A204.1 (cell line): ENCODE results near the gene COX7A1.
A peak's percentile ranks its signal among the peaks of the same experiment; 100 is the strongest.
"Not testable (repeated sequence)": the region's sequence is repeated elsewhere in the genome, so short reads cannot be mapped to it uniquely, and the experiment has no call there.

Experiments
- FAIRE-seq: peaks from 2 replicates; lab custom pipeline; 2012; peaks lifted over from hg19 to GRCh38; lab: Jason Lieb, UNC

The COX7A1 gene

DNA sequence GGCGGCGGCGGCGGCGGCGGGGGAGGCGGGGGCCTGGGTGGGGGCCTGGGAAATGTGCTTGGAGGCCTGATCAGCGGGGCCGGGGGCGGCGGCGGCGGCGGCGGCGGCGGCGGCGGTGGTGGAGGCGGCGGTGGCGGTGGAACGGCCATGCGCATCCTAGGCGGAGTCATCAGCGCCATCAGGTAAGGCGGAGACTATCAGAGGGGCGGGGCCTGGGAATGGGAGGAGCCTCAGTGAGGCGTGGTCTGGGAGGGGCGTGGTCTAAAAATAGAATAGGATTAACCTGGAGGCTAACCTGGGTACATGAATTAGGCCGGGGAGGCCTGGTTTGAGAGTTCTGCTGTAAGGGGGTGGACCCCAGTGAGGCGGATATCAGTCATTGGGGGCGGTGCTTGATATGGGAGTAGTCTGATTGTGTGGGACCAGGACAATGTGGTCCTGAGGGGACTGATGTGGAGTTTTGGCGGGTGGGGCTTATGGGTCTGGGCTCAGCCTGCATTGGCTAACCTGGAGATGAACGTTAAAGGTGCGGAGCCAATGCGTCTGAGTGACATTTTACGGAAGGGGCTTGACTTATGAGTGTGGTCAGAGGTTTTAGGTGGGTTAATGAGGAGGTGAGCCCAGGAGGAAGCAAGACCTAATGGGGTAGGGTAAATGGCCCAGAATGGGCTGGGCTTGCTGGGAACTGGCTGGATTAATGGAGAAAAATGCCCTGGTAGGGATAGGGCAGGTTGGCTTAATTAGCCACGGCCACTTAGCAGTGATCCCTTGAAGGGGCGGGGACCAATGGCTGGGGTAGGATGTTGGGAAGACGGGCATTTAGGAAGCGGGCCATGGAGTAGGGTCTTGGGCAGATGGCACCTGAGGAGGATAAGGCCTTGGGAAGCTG is 11.0 kb downstream of the COX7A1 start:
- FAIRE-seq = no peak

DNA sequence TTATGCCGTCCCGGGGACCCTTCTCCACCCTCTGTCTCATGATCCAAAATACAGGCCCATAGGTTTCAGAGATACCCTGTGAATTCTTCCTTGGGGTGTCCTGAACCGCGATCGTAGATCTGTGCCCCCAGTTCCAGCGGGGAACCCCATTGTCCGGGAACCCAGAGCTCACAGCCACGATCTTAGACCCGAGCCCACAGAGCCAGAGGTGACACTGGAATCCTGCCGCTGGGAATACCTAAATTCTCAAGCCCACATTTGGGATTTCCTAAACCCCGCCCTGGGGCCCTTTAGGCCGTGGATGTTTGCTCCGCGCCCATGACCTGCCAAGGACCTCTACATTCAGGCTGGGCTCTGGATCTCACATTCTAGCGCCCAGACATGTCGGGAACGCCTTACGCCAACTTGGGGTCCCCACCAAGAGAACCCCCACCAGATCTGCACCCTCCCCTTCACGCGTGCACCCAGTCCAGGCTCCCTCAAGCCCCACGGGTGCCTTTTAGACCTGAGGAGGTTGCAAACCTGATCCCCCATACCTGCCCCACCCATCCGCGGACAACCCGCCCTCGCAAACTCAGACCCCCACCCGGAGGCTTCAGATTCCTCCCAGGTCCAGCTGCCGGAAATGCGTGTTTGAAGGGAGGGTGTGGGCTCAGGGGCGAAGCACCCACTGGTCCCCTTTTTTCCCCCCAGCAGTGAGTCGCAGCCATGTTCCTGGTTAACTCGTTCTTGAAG is 11.8 kb downstream of the COX7A1 start:
- no peak for FAIRE-seq

DNA sequence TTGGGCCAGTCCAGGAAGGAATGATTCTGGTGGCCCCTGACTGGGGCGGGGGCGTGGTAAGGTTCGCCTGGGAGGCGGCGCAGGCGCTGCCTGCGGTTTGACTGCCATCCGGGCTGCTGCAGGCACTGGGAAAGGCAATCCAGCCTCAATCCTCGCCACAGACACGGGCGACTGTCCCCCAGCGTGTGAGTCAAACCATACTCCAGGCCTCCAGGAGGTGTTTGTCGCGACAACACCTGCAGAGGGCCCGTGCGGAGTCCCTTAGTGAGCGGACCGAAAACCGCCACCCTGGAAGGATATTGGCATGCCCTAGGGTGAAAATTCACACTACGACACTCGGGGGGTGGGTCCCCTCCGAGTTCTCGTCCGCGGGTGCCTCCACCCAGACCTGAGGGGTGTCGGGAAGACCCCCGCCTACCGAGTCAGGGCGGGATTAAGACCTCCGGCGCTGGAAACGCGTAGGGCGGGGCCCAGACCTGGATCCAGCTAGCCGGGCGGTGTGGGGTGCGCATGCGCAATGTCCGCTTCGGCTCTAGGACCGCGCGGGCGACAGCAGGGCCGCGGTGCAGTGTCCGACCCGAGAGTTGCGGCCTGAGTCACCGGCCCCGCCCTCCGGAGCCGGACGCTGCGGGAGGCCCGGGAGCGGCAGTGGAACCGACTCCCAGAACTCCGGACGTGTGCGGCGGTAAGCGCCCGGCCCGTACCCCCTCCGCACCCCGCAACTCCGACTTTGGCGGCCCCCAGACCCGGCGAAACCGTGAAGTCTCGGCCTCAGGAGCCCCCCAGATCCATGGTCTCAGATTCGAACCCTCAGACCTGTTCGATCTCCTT is 12.6 kb downstream of the COX7A1 start, which contains the start of gene CAPNS1:
Gene CAPNS1 (plus strand): TSS at position 594 of the 831 bp plus-strand sequence. CDS start 946 bp downstream, outside the sequence.
- FAIRE-seq = peak; percentile 64

DNA sequence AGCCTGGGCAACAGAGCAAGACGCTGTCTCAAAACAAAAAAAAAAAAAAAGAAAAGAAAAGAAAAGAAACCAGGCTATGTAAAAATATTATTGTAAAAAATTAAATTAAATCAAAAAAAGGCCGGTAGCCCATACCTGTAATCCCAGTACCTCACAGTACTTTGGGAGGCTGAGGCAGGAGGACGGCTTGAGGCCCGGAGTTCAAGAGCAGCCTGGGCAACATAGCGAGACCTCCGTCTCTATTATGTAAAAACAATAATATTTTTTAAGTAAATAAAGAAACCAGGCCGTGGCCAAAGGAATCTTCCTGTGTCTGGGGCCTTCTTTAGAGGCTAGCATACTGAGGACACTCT is 13.2 kb downstream of the COX7A1 start:
- FAIRE-seq = no peak

DNA sequence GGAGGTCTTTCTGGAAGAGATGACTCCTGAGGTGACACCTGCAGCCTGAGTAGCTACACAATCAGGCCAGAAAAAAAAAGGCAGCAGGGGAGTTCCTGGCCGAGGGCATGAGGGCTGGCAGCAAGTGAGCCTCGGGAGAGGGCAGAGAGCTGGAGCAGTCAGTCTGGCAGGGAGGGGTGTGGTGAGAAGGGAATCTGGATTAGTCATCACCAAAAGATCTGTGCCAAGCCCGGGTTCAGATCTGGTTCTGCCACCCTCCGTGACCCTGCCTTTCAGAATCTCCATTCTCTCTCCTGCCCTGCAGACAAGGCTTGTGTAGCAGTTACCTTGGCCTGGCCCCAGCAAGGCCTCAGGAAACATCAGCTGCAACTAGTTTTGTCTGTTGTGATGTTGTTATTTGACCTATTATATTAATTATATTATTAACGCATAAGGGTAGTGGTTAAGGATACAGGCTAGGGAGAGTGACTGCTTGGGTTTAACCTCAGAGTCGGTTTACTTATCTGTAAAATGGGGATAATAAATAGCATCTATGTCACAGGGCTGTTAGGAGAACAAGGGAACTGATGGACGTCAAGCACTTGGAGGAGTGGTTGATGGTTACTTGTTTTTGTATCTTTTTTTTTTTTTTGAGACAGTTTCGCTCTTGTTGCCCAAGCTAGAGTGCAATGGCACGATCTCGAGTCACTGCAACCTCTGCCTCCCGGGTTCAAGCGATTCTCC is 15.1 kb downstream of the COX7A1 start:
- no peak for FAIRE-seq

DNA sequence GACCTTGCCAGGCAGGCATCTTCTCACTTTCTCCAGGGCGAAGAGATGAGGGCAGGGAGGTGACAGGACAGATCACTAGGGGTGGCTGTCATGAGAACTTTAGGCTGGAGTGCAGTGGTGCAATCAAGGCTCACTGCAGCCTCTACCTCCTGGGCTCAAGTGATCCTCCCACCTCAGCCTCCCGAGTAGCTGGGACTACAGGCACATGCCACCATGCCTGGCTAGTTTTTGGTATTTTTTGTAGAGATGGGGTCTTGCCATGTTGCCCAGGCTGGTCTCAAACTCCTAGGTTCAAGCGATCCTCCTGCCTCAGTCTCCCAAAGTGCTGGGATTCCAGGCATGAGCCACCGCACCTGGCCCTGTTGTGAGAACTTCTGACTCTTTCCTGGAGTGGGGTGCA is 17.4 kb downstream of the COX7A1 start:
- not testable (repeated sequence) for FAIRE-seq

DNA sequence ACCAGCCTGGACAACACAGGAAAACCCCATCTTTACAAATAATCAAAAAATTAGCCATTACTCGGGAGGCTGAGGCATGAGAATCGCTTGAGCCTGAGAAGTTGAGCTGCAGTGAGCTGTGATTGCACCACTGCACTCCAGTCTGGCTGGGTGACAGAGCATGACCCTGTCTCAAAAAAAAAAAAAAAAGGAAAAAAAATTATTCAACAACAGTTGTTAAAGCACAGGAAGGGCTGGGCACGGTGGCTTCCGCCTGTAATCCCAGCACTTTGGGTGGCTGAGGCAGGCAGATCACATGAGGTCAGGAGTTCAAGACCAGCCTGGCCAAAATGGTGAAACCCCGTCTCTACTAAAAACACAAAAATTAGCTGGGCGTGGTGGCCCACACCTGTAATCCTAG is 21.0 kb downstream of the COX7A1 start:
- not testable (repeated sequence) for FAIRE-seq

DNA sequence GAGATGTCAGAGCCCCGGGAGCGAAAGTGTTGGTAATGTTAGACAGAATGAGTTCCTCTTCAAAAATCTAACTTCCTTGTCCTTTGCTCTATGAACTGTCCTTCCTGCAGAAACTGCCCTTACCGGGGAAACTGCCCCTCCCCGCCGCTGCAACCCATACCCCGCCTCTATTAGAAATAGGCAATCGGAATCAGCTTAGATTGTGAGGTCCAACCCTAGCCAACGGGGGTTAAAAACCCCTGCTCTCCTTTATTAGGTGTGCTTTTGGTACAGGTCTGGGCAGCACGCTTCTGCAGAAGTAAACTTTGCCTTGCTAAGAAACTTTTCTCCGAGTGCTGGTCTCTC is 23.9 kb downstream of the COX7A1 start:
- FAIRE-seq = no peak

DNA sequence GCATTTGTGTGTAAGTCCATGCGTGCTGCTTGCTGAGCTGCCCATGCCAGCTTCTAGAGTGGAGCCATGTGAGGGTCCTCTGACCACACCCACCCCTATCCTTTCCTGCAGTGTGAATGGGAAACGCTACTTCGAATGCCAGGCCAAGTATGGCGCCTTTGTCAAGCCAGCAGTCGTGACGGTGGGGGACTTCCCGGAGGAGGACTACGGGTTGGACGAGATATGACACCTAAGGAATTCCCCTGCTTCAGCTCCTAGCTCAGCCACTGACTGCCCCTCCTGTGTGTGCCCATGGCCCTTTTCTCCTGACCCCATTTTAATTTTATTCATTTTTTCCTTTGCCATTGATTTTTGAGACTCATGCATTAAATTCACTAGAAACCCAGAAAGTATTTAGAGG is 26.7 kb downstream of the COX7A1 start:
- no peak for FAIRE-seq

DNA sequence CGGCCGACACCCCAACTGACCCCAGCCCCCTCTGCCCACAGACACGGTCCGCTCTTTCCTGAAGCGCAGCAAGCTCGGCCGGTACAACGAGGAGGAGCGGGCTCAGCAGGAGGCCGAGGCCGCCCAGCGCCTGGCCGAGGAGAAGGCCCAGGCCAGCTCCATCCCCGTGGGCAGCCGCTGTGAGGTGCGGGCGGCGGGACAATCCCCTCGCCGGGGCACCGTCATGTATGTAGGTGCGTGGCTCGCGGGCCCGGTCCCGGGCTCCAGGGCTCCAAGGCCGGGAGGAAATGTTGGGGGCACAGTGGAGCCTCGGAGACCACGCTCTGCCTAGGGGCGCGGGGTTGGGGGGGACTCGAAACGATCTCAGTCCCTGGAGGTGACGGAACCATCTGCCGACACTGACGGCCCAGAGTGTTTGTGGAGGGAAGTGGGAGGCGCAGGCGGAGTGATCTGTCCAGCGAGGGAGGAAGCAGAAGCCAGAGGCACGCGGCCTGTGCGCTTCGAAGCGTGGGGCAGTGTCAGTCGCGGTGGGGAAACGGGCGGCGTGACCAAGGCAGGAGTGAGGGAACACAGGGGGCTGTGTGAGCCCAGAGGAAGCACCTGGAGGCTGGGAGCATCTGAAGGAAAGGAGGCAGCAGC is 30.6 kb downstream of the COX7A1 start:
- no peak for FAIRE-seq

DNA sequence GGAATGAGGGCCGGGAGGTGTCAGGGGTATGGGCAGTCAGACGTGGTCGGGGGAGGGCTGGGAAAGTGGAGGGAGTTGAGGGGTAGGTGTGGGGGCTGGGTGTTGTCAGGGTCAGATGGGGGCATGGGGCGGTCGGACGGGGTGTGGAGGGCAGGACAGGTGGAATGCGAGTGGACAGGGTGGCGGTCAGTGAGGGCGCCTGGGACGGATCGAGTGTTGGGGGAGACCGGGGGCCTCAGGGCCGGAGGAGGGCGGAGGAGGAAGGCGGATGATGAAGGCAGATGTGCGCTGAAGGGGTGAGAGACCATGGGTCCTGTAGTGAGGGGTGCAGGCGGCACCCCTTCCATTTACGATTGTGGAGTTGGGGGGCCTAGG is 31.3 kb downstream of the COX7A1 start:
- FAIRE-seq = no peak

DNA sequence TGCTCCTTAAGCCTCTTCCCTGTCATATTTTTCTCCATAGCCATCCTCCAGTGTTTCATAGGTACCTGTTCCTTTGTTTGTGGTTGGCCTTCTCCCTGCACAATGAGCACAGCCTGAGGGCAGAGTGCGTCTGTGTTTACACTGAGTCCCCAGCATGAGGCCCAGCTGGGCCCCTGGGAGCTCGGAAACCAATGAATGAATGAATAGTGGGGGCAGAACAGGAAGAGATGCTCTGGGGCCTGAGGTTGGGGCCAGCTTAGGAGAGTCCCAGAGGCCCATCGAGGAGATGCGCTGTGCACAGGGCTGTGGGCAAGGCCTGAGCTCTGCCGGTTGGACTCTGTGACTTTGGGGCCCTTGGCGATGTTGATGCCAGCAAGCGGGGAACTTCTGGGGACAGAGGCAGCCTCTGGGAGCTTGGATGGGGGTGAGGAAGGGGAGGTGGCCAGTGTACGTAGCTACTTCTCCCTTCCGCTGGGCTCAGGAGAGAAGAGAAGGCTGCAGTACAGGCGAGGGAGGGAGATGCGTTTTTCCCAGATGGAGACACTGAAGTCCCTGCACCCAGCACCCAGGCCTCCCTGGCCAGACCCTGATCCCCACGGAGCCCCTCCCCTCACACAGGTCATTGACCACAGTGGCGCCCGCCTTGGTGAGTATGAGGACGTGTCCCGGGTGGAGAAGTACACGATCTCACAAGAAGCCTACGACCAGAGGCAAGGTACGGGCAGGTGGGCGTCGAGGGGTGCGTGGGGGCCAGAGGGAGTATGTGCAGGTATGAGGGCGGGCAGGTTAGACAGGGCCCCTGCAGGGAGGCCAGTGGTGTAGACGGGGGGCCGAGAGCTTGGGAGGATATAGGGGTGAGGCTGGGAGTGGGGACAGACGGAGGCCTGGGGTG is 31.9 kb downstream of the COX7A1 start:
- no peak for FAIRE-seq

DNA sequence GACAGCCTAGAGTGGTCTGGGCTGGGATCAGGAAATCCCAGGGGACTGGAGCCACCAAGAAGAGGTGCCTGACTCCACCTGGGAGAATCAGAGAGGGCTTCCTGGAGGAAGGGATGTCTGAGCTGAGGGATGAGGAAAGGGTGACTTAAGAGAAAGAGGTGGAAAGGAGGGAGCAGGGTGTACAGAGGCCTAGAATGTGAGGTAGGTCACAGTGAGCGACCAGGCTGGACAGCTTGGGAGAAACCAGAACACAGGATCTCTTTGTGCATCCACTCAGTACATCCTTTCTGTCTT is 36.0 kb downstream of the COX7A1 start:
- no peak for FAIRE-seq

DNA sequence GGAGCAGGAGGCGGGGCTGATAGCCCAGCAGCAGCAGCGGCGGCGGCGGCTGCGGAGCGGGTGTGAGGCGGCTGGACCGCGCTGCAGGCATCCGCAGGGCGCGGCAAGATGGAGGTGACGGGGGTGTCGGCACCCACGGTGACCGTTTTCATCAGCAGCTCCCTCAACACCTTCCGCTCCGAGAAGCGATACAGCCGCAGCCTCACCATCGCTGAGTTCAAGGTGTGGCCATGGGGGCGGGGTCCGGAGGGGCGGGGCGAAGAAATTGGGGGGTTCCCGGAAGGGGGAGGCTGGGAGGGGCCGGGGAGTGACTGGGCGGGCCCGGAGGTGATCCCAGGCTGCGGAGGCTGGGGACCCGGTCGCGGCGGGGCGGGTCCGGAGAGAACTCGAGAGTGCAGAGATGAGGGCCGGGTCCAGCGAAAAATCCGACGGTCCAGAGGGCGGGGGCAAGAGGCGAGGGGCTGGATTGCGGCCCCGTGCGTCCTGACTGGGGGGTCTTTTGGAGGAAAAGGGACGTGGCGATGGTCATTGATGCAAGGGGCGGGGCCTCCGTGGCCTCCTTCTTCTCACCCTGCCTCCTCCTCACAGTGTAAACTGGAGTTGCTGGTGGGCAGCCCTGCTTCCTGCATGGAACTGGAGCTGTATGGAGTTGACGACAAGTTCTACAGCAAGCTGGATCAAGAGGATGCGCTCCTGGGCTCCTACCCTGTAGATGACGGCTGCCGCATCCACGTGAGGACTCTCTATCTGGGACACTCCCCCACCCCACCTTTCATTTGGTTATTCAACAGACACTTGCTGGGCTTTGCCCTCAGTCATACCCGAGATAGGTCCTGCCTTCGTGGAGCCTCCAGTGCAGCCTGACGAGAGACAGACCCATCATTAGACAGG is 36.5 kb downstream of the COX7A1 start, which contains the start of gene TBCB:
Gene TBCB (plus strand): TSS at position 16 of the 891 bp plus-strand sequence. CDS start 93 bp downstream, at position 109.
- FAIRE-seq = no peak

DNA sequence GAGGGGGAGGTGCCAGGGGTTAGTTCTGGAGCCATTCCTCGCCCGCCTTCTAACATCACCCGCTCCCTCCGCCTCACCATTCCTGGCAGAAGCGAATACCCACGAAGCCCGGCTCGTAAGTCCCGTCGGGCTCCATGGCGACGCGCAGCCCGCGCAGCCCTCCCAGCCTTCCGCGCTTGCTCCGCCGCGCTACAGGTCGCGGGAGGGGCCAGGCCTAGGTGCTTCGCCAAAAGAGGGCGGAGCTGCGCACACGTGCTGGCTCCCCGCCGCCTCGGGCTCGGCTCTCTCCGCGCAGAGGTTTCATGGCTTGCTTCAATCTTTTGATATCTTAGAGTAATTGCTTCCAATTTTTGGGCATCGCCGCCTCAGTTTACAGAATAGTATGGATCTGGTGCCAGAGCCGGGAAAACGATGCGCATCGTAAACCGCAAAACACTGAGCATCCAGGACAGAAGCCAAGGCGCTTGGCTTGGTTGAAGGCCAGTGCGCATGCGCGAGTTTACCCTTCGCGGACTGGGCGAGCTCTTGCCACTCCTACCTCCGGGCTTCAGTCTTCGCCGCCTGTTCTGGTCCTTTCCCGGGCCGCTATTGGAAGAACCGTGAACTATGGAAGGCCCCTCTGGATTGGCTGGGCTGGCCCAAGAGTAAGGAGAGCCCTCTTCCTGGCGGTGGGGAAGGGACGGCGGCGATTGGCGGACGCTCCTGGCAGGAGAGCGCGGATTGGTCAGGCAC is 37.4 kb downstream of the COX7A1 start, which contains the start of gene POLR2I:
Gene POLR2I (minus strand): TSS at position 155 of the 732 bp plus-strand sequence. CDS start 19 bp downstream, at position 136.
- FAIRE-seq = peak; percentile 99

DNA sequence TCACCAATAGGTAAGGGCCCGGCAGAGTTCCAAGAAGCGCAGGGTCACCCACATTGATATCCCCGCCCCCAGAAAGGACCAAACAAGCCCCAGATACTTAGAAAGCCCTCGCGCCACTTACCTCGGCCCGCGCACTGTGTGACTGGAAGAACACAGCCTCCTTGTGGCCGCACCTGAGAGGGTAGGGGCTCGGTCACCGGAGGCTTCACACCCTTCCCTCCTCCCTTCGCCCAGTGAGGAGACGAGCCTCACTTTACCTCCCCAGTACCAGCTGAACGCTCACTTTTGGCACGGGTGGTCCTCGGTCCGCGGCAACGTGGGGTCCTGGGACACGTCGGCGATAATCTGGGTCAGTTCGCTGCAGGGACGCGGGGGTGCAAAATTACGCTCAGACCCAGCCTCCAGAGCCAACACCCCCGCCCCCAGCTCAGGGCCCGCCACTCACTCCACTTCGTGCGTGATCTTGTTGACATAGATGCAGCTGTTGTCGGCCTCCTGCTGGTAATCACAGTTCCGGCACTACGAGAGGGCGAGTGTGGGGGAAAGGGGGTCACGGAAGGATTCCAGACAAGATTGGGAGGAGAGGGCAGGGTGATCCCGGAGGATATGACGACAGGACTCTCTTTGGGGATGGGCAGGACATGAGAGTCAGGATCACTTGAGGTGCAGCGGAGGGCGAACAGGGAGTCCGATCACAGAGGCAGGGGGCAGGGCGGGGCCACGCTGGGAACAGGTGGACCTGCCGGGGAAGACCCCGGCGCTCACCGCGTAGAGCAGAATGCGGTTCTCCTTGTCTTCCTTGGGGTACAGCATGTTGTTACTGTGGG is 38.1 kb downstream of the COX7A1 start:
- no peak for FAIRE-seq

DNA sequence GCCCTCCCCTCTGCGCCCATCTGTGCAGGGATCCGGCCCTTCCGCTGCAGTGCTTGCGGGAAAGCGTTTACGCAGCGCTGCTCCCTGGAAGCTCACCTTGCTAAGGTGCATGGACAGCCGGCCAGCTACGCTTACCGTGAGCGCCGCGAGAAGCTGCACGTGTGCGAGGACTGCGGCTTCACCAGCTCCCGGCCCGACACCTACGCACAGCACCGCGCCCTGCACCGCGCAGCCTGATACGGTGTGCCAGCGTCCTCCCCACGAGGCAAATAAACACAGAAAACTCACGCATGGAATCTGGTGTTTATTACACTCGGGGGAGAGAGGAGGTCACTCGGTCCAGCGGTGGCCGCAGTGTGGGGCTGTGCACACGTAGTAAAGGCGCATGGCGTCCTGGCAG is 38.8 kb downstream of the COX7A1 start:
- FAIRE-seq = no peak

DNA sequence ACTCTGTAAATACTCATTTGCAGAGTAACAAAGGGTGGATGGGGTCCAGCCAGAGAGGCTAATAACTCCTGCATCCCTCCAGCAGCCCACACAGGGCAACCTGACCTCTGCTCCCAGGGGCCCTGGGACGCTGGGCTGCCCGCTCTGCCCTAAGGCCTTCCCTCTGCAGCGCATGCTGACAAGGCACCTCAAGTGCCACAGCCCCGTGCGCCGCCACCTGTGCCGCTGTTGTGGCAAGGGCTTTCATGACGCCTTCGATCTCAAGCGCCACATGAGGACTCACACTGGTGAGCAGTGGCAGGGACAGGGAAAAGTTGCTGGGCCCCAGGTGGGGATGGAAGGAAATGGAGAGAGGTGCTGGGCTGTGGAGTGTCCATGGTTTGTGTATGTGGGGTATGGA is 39.6 kb downstream of the COX7A1 start:
- FAIRE-seq = no peak
